GM21737 (cell line): ENCODE data around the gene DHX34.
"Not testable (repeated sequence)": the region's sequence is repeated elsewhere in the genome, so short reads cannot be mapped to it uniquely, and the experiment has no call there.

Experiments used
- ATAC-seq: cut with Tn5 transposase; IDR thresholded peaks from one replicate; pipeline ENCODE4 v1.9.1; 2021; ENCODE audit warnings: mild to moderate bottlenecking, moderate library complexity; ENCODE audit not compliant: unreplicated experiment

The DHX34 gene, protein sequence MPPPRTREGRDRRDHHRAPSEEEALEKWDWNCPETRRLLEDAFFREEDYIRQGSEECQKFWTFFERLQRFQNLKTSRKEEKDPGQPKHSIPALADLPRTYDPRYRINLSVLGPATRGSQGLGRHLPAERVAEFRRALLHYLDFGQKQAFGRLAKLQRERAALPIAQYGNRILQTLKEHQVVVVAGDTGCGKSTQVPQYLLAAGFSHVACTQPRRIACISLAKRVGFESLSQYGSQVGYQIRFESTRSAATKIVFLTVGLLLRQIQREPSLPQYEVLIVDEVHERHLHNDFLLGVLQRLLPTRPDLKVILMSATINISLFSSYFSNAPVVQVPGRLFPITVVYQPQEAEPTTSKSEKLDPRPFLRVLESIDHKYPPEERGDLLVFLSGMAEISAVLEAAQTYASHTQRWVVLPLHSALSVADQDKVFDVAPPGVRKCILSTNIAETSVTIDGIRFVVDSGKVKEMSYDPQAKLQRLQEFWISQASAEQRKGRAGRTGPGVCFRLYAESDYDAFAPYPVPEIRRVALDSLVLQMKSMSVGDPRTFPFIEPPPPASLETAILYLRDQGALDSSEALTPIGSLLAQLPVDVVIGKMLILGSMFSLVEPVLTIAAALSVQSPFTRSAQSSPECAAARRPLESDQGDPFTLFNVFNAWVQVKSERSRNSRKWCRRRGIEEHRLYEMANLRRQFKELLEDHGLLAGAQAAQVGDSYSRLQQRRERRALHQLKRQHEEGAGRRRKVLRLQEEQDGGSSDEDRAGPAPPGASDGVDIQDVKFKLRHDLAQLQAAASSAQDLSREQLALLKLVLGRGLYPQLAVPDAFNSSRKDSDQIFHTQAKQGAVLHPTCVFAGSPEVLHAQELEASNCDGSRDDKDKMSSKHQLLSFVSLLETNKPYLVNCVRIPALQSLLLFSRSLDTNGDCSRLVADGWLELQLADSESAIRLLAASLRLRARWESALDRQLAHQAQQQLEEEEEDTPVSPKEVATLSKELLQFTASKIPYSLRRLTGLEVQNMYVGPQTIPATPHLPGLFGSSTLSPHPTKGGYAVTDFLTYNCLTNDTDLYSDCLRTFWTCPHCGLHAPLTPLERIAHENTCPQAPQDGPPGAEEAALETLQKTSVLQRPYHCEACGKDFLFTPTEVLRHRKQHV

DNA sequence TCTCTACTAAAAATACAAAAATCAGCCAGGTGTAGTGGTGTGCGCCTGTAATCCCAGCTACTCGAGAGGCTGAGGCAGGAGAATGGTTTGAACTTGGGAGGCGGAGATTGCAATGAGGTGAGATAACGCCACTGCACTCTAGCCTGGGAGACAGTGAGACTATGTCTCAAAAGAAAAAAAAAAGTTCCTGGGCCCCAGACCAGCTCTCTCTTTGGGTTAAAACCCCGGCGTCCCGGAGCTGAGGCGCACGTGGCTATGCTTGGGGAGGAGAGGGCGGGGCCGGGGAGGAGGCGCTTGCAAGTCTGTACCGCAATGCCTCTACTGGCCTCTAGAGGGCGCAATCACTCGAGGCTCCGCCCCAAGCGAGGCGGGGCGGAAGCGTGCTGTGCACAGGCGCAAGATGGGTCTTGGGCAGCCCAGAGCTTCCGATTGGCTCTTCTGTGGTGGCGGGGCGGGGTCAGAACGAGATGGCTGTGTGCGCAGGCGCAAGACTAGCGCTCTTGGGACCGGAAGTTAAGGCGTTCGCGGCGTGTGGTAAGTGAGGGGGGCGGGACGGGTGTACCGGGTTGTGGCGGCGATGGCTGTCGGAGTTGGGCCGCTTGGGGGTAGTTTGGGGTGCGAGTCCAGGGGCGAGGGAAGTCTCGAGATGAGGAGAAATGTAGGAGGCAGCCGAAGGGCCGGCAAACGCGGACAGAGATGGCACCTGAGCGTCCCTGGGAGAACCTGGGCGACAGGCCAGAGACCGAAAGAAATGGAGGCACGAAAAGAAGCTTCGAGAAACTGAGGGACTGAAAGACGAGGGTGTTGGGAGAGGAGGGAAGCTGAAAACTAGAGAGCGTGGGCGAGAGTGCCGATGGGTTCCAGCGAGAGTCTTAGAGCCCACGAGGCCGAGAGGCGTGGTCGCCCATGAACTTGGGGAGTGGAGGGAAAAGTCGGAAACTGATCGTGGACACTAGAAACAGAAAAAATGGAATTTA is at the start of gene DHX34:
Gene DHX34, plus strand, starts transcription at position 497 of the 977 bp plus-strand sequence. CDS start 3,716 bp downstream, outside the sequence.
- peak; percentile 88 for ATAC-seq

DNA sequence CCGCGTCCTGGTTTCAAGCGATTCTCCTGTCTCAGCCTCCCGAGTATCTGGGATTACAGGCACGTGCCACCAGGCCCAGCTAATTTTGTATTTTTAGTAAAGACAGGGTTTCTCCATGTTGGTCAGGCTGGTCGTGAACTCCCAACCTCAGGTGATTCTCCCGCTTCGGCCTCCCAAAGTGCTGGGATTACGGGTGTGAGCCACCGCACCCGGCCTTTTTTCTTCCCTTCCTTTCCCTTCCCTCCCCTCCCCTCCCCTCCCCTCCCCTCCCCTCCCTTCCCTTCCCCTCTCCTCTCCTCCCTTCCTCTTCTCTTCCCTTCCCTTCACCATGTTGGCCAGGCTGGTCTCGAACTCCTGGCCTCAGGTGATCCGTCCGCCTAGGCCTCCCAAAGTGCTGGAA is 48.2 kb upstream of the DHX34 start:
- not testable (repeated sequence) for ATAC-seq

DNA sequence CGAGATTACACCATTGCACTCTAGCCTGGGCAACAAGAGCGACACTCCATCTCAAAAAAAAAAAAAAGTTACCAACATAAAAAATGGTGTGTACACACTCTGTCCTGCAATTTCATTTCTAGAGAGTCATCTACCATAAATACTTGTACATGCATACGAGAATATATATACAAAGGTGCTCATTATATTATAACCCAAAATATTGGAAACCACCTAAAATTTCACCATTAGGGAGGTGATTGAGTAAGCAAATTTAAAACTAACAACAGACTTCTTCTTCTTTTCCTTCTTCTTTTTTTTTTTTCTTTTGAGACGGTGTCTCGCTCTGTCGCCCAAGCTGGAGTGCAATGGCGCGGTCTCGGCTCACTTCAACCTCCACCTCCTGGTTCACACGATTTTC is 46.9 kb upstream of the DHX34 start:
- no peak for ATAC-seq

- no peak for ATAC-seq
Measured at GRCh38 chr19:47303966-47304365, 45.1 kb upstream of the DHX34 start.

- no peak for ATAC-seq
Measured at GRCh38 chr19:47305309-47305751, 43.8 kb upstream of the DHX34 start.

DNA sequence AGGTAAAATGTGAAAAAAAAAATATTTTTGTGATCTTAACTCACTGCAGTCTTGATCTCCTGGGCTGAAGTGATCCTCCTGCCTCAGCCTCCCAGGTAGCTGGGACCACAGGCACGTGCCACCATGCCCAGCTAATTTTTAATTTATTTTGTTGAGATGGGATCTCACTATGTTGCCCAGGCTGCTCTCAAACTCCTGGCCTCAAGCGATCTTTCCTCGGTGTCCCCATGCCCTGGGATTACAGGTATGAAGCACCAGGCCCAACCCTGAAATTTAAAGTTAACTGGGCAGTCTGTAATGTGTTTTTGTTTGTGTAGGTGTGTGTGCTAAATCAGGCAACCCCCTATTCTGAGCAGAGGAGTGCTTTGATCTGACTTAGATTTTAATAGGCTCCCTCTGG is 42.8 kb upstream of the DHX34 start:
- ATAC-seq: no peak

DNA sequence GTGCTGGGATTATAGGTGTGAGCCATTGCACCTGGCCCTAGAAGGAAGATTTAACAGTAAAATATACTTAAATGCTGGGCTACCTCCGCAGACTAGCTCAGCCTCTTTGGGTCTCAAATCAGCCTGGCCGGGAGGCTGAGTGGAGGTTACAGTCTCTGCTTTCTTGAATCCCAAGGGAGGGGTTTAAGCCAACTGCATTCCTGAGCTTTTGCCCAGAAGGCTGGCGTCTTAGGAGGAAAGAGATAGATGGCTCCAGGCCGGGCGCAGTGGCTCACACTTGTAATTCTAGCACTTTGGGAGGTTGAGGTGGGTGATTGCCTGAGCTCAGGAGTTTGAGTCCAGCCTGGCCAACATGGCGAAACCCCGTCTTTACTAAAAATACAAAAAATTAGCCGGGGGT is 40.1 kb upstream of the DHX34 start:
- ATAC-seq: no peak

GRCh38 chr19:47309608-47310007 is 39.5 kb upstream of the DHX34 start, which contains the start of gene C5AR1:
Gene C5AR1 (plus strand): TSS chr19:47309861. CDS start chr19:47309896, 35 bp downstream.
- no peak for ATAC-seq

DNA sequence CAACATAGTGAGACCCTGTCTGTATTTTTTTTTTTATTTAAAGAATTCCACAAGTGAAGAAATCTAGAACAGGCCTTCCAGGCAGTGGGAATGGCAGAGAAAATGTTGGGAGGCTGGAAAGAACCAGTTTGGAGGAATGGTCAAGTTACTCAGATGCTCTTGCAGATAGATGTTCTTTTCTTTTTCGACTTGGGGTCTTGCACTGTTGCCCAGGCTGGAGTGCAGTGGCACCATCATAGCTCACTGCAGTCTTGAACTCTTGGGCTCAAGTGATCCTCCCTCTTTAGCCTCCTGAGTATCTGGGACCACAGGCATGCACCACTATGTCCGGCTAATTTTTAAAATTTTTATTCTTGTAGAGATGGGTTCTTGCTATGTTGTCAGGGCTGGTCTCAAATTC is 38.8 kb upstream of the DHX34 start:
- no peak for ATAC-seq

DNA sequence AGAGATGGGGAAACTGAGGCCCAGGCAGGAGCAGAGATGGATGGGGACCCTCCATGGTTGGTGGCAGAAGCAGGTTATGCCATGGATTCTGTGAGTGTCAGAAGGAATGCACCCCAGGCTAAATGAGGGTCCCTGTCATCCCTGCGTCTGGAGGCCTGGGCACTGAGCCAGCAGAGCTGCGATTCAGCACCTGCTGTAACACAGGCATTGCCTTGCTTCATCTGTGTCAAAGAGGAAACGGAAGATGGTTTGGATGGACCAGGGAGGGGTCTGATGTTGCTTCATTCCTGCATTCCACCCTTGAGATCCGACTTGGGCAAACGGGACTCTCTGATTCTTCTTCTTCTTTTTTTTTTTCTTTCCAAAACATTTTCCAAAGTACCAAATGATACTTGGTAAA is 38.3 kb upstream of the DHX34 start:
- no peak for ATAC-seq

- ATAC-seq: no peak
Measured at GRCh38 chr19:47312366-47313006, 36.6 kb upstream of the DHX34 start.

DNA sequence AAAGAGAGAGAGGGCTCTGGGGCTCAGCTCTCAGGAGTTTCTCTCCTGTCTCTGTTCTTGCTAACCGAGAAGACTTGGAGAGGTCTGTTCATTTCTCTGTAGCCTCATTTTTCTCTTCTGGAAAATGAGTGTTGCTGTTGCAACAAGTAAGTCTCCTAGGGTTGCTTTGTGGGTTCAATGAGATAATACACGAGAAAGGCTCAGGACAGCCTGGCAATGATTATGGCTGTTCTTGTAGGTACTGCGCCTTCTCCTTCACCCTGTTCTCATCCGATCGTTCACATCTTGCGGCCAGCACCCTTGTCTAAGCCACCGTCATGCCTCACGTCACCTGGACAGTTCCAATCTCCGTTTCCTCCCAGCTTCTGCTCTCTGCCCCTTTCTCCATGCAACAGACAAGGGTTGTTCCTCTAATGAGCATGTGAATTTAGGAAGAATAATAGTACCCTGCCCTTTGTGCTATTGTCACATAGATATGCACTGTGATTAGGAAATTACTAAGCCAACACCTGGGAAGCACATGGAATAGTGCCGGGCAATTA is 35.3 kb upstream of the DHX34 start:
- no peak for ATAC-seq

- no peak for ATAC-seq
Measured at GRCh38 chr19:47315125-47315821, 33.8 kb upstream of the DHX34 start.

DNA sequence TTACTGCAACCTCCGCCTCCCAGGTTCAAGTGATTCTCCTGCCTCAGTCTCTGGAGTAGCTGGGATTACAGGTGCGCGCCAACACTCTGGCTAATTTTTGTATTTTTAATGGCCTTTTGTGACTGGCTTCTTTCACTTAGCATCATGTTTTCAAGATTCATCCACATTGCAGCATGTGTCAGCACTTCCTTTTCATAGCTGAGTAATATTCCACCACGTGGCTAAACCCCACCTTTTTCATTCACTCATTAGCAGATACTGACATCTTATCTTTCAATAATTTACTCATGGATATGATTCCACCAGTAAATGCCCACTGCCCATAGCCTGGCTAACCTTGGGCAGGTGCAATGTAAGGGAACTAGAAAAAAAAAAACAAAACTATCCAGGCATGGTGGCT is 32.6 kb upstream of the DHX34 start:
- no peak for ATAC-seq

- ATAC-seq: no peak
Measured at GRCh38 chr19:47319923-47320871, 28.9 kb upstream of the DHX34 start.

GRCh38 chr19:47321630-47322029 is 27.5 kb upstream of the DHX34 start:
- ATAC-seq: no peak

DNA sequence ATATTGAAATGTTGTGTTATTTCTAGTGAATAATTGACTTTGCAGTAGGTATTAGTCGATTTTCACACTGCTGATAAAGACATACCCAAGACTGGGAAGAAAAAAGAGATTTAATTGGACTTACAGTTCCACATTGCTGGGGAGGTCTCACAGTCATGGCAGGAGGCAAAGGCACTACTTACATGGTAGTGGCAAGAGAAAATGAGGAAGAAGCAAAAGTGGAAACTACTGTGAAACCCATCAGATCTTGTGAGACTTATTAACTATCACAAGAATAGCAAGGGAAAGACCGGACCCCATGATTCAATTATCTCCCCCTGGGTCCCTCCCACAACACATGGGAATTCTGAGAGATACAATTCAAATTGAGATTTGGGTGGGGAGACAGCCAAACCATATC is 27.1 kb upstream of the DHX34 start:
- ATAC-seq: no peak

GRCh38 chr19:47323409-47323808 is 25.7 kb upstream of the DHX34 start:
- no peak for ATAC-seq
